T-helper 9 cell (primary cell): ENCODE data around the gene TPRKB.
A peak's percentile ranks its signal among the peaks of the same experiment; 100 is the strongest.
"Not testable (repeated sequence)": the region's sequence is repeated elsewhere in the genome, so short reads cannot be mapped to it uniquely, and the experiment has no call there.

Experiments used
- DNase-seq: peaks from one replicate; pipeline ENCODE4 v3.0.0-alpha.2; 2020
- total RNA-seq, 2 donors: gene quantifications; one replicate each; lab custom pipeline; 2026; lab: John Stamatoyannopoulos, UW

TPRKB gene
- total RNA-seq, result 10.9 to 17.8 reads per million in 2 donors

- peak; percentile 88 for DNase-seq
These were observed at the start of gene TPRKB for GRCh38 chr2:73736855-73737779. Gene TPRKB, minus strand, starts transcription at chr2:73737345. Its CDS starts 2,776 bp downstream, at chr2:73734569.

- DNase-seq, result not testable (repeated sequence)
These were observed 46.7 kb upstream of the TPRKB start, which contains the start of gene C2orf78 for GRCh38 chr2:73783883-73784282. Gene C2orf78, plus strand, starts transcription at chr2:73784183. Its CDS starts 127 bp downstream, at chr2:73784310.

GRCh38 chr2:73783402-73783801 lies 46.3 kb upstream of the TPRKB start:
- not testable (repeated sequence) for DNase-seq

GRCh38 chr2:73780237-73780582 lies 43.1 kb upstream of the TPRKB start:
- no peak for DNase-seq

GRCh38 chr2:73779467-73780236 lies 42.5 kb upstream of the TPRKB start, which contains the start of gene DUSP11:
Gene DUSP11, minus strand, starts transcription at chr2:73780103. Its CDS starts 129 bp downstream, at chr2:73779974.
- DNase-seq, result peak; percentile 95

GRCh38 chr2:73778867-73779466 lies 41.8 kb upstream of the TPRKB start:
- not testable (repeated sequence) for DNase-seq

GRCh38 chr2:73776869-73777519 lies 39.8 kb upstream of the TPRKB start:
- no peak for DNase-seq

GRCh38 chr2:73776381-73776780 lies 39.2 kb upstream of the TPRKB start:
- no peak for DNase-seq

GRCh38 chr2:73772819-73773218 lies 35.7 kb upstream of the TPRKB start:
- DNase-seq, result no peak

- no peak for DNase-seq
These were observed 33.6 kb upstream of the TPRKB start for GRCh38 chr2:73770725-73771124.

GRCh38 chr2:73766994-73767393 lies 29.8 kb upstream of the TPRKB start:
- DNase-seq, result no peak

- DNase-seq, result no peak
These were observed 29.2 kb upstream of the TPRKB start for GRCh38 chr2:73766349-73766748.

- DNase-seq, result no peak
These were observed 27.8 kb upstream of the TPRKB start for GRCh38 chr2:73764945-73765344.

GRCh38 chr2:73762571-73762970 lies 25.4 kb upstream of the TPRKB start:
- DNase-seq, result no peak

GRCh38 chr2:73759904-73760303 lies 22.8 kb upstream of the TPRKB start:
- DNase-seq, result no peak

- no peak for DNase-seq
These were observed 22.2 kb upstream of the TPRKB start for GRCh38 chr2:73759285-73759764.

GRCh38 chr2:73754332-73754731 lies 17.2 kb upstream of the TPRKB start:
- DNase-seq, result not testable (repeated sequence)

GRCh38 chr2:73749314-73749713 lies 12.2 kb upstream of the TPRKB start:
- DNase-seq, result no peak

GRCh38 chr2:73746877-73747208 lies 9.7 kb upstream of the TPRKB start:
- no peak for DNase-seq

GRCh38 chr2:73746015-73746876 lies 9.1 kb upstream of the TPRKB start:
- no peak for DNase-seq

- no peak for DNase-seq
These were observed 3.6 kb upstream of the TPRKB start for GRCh38 chr2:73740767-73741166.
